SK-N-SH (cell line): ENCODE results near the gene CLCN6. TPM values are rescaled to one million over a fixed set of nuclear protein-coding genes. Genes with fewer than 3 reads are reported as not detected.

Source experiments
- CTCF ChIA-PET: fragments of 300-600, 350-600 bp; formaldehyde crosslinking; extraction: SDS; loops from one replicate; lab custom pipeline; 2021; lab: Yijun Ruan, JAX
- POLR2A ChIA-PET: fragments of 350-600 bp; sonication (Branson Sonifier 250); formaldehyde crosslinking; extraction: SDS; loops from one replicate; lab custom pipeline; 2020; ENCODE audit warnings: antibody characterized with exemption, inconsistent platforms; lab: Yijun Ruan, JAX
- DNase-seq: peaks from one replicate; pipeline ENCODE4 v3.0.0; 2012
- H2AFZ ChIP-seq: fragments of 200-600 bp; sonication (generic); 2 replicates; pipeline ENCODE4 v1.8.1; 2016; ENCODE audit warnings: antibody characterized with exemption, mild to moderate bottlenecking, low read depth
- H3F3A ChIP-seq: fragments of 200-600 bp; sonication (generic); replicated peaks from 2 replicates; pipeline ENCODE3; 2016; ENCODE audit warnings: antibody characterized with exemption, mild to moderate bottlenecking; ENCODE audit not compliant: insufficient read depth
- H3K27ac ChIP-seq, 2 experiments: fragments of 200-500 bp in 1 of 2; fragments of 200-600 bp in 1 of 2; sonication (Bioruptor generic) in 1 of 2; sonication (generic), shearing (Covaris generic) in 1 of 2; 2 replicates each; pipeline versions ENCODE4 v1.5.1 to v1.6.1; 2014 to 2016; ENCODE audit warnings: low read depth in 2 of 2, inconsistent platforms in 1 of 2, low read length in 1 of 2, mild to moderate bottlenecking in 1 of 2, mixed read lengths in 1 of 2
- H3K27me3 ChIP-seq: fragments of 200-600 bp; sonication (generic), shearing (Covaris generic); 2 replicates; pipeline ENCODE4 v1.6.1; 2016; ENCODE audit warnings: mixed run types; ENCODE audit not compliant: insufficient read depth
- H3K36me3 ChIP-seq, 2 experiments: fragments of 200-500 bp in 1 of 2; fragments of 200-600 bp in 1 of 2; sonication (Bioruptor generic) in 1 of 2; sonication (generic) in 1 of 2; replicated peaks in 1 of 2; 2 replicates each; pipeline versions ENCODE3 to v1.5.1; 2014 to 2016; ENCODE audit warnings: low read length in 1 of 2, mild to moderate bottlenecking in 1 of 2; ENCODE audit not compliant: insufficient read depth in 2 of 2, control insufficient read depth in 1 of 2
- H3K4me1 ChIP-seq, 2 experiments: fragments of 200-500 bp in 1 of 2; fragments of 200-600 bp in 1 of 2; sonication (Bioruptor generic) in 1 of 2; sonication (generic), shearing (Covaris generic) in 1 of 2; 2 replicates each; pipeline versions ENCODE4 v1.5.1 to v1.6.1; 2014 to 2016; ENCODE audit warnings: low read depth in 1 of 2, low read length in 1 of 2, mixed run types in 1 of 2; ENCODE audit not compliant: insufficient read depth in 2 of 2, control insufficient read depth in 1 of 2
- H3K4me2 ChIP-seq: fragments of 200-600 bp; sonication (generic), shearing (Covaris generic); 2 replicates; pipeline ENCODE4 v1.6.1; 2017; ENCODE audit warnings: mixed run types
- H3K4me3 ChIP-seq, 2 experiments: fragments of 200-500 bp in 1 of 2; fragments of 200-600 bp in 1 of 2; sonication (Bioruptor generic) in 1 of 2; sonication (generic), shearing (Covaris generic) in 1 of 2; 2 replicates each; pipeline versions ENCODE4 v1.5.1 to v1.8.1; 2014 to 2016; ENCODE audit warnings: low read depth in 2 of 2, inconsistent platforms in 1 of 2, low read length in 1 of 2, mild to moderate bottlenecking in 1 of 2, mixed read lengths in 1 of 2, moderate library complexity in 1 of 2
- H3K79me2 ChIP-seq: fragments of 200-600 bp; sonication (generic); 2 replicates; pipeline ENCODE4 v1.8.1; 2017; ENCODE audit warnings: mild to moderate bottlenecking; ENCODE audit not compliant: insufficient read depth
- H3K9ac ChIP-seq: fragments of 200-600 bp; sonication (generic); 2 replicates; pipeline ENCODE4 v1.6.1; 2017; ENCODE audit warnings: mixed run types
- H3K9me2 ChIP-seq: fragments of 200-600 bp; sonication (generic); 2 replicates; pipeline ENCODE4 v1.6.1; 2017; ENCODE audit warnings: mixed run types
- H3K9me3 ChIP-seq: fragments of 200-600 bp; sonication (generic); 2 replicates; pipeline ENCODE4 v1.6.1; 2017; ENCODE audit warnings: mixed run types, mild to moderate bottlenecking, moderate library complexity
- H4K20me1 ChIP-seq: fragments of 200-600 bp; sonication (generic); 2 replicates; pipeline ENCODE4 v1.6.1; 2017; ENCODE audit warnings: mild to moderate bottlenecking, mixed run types; ENCODE audit not compliant: insufficient read depth
- CHD2 ChIP-seq: fragments of 150-350 bp; IDR thresholded peaks from 2 replicates; pipeline ENCODE4 v1.6.1; 2018; ENCODE audit warnings: low read length; ENCODE audit not compliant: partially characterized antibody
- CTCF ChIP-seq: fragments of 200-600 bp; sonication (generic); IDR thresholded peaks from 2 replicates; pipeline ENCODE4 v1.6.1; 2017; ENCODE audit warnings: antibody characterized with exemption, mild to moderate bottlenecking, moderate library complexity
- ELF1 ChIP-seq: IDR thresholded peaks from 2 replicates; pipeline ENCODE4 v1.4.0; 2012
- EP300 ChIP-seq, 2 experiments: IDR thresholded peaks; 2 replicates each; pipeline versions ENCODE4 v1.4.0 to v1.6.1; 2012; ENCODE audit warnings: borderline replicate concordance in 1 of 2, low read depth in 1 of 2, low read length in 1 of 2
- EZH2phosphoT487 ChIP-seq: fragments of 200-600 bp; sonication (generic); IDR thresholded peaks from 2 replicates; pipeline ENCODE4 v1.6.1; 2017; ENCODE audit warnings: low read depth, mixed run types, mild to moderate bottlenecking, antibody characterized with exemption, moderate library complexity, borderline replicate concordance
- FOSL2 ChIP-seq: IDR thresholded peaks from 2 replicates; pipeline ENCODE4 v1.4.0; 2012; ENCODE audit warnings: low read depth, mild to moderate bottlenecking, moderate library complexity, borderline replicate concordance
- FOXJ3 ChIP-seq: sonication (generic); formaldehyde crosslinking; IDR thresholded peaks from 2 replicates; pipeline ENCODE4 v1.5.1; 2020; ENCODE audit warnings: mild to moderate bottlenecking, missing genetic modification reagents
- FOXM1 ChIP-seq: IDR thresholded peaks from 2 replicates; pipeline ENCODE4 v1.4.0; 2012; ENCODE audit warnings: low read depth, mild to moderate bottlenecking
- GABPA ChIP-seq: IDR thresholded peaks from 2 replicates; pipeline ENCODE4 v1.4.0; 2012; ENCODE audit warnings: low read depth, mild to moderate bottlenecking
- MEF2A ChIP-seq: IDR thresholded peaks from 2 replicates; pipeline ENCODE4 v1.4.0; 2012; ENCODE audit warnings: low read depth, borderline replicate concordance
- NRF1 ChIP-seq: IDR thresholded peaks from 2 replicates; pipeline ENCODE4 v1.6.1; 2012; ENCODE audit warnings: low read depth, mild to moderate bottlenecking, low read length
- PBX3 ChIP-seq: IDR thresholded peaks from 2 replicates; pipeline ENCODE4; 2012
- RCOR1 ChIP-seq: fragments of 150-350 bp; IDR thresholded peaks from 2 replicates; pipeline ENCODE4 v1.6.1; 2017; ENCODE audit warnings: antibody characterized with exemption, low read length
- RXRA ChIP-seq: IDR thresholded peaks from 2 replicates; pipeline ENCODE4 v1.4.0; 2012; ENCODE audit warnings: low read depth, mild to moderate bottlenecking, borderline replicate concordance
- SMC3 ChIP-seq: IDR thresholded peaks from 2 replicates; pipeline ENCODE4 v1.6.1; 2012; ENCODE audit warnings: low read depth, low read length, improper control_type of control experiment
- TCF12 ChIP-seq: IDR thresholded peaks from 2 replicates; pipeline ENCODE4 v1.4.0; 2012
- TEAD4 ChIP-seq: IDR thresholded peaks from 2 replicates; pipeline ENCODE4 v1.4.0; 2012; ENCODE audit warnings: mild to moderate bottlenecking, borderline replicate concordance; ENCODE audit not compliant: insufficient read depth
- YY1 ChIP-seq: IDR thresholded peaks from 2 replicates; pipeline ENCODE4 v1.4.0; 2012; ENCODE audit warnings: low read depth, mild to moderate bottlenecking
- ZBTB33 ChIP-seq: IDR thresholded peaks from 2 replicates; pipeline ENCODE4 v1.4.0; 2012; ENCODE audit warnings: low read depth, borderline replicate concordance
- WGBS: methylation state at CpG from one replicate; pipeline ENCODE4 v1.1.6; 2017; ENCODE audit warnings: low lambda C conversion rate; 5-methylcytosine and 5-hydroxymethylcytosine counted together
- polyA plus RNA-seq, 3 experiments: library from polyadenylated mRNA; depleted of rRNA; stranded (reverse); fragments of >200 nt; gene quantifications; 2 replicates each; pipeline ENCODE4 v1.2.3, GENCODE V29; 2012

CLCN6 gene
- polyA plus RNA-seq, 1 of the 3 experiments (the other 2 are of a cell fraction), result 7.4 TPM

DNA sequence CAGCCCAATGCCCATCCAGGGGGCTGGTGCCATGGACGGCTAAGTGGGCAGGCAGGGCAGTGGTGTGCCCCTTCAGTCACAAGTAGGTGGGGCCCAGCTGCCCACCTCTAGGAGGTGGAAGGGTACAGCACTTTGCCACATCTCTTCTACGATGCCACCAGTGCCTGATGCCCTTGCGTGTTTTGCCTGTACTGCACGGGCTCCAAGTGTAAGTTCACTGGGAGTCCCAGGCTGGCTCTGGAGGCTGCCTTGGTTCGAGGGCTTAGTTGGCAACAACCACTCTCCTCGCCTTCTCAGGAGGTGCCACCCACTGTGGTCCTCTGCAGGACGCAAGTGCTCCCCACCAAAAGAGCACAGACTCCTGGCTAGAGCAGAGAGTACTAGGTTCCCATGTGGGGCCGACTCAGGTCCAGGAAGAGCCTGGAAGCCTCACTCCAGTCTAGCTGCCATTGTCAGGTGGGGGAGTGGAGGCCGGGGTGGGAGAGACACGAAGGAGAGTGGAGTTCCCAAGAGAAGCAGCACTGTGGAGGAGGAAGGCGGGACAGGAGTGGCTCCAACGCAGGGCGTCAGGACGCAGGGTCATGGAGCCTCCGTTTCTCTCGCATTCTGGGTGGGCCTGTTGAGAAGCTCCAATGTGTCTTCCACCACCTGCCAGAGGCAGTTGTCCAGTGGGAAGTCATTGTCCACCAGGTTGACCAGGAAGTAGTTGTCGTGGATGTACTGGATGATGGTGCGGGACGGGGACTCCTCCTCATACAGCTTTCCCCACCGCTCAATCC is 15.7 kb upstream of the CLCN6 start:
- Histone ChIP-seq H3K27ac (no peak overlapping the region), H3F3A (peaks cover 4% of the 10 kb centered on the region), H3K4me3 (no peak overlapping the region), H2AFZ (no peak overlapping the region), H3K9me2 (no peaks in the 10 kb centered on the region), H4K20me1 (no peaks in the 10 kb centered on the region), H3K9ac (no peak overlapping the region), H3K79me2 (no peaks in the 10 kb centered on the region), H3K36me3 (peaks cover 0 to 9% of the 10 kb centered on the region in 2 experiments), H3K27me3 (no peaks in the 10 kb centered on the region), H3K4me2 (no peak overlapping the region), H3K4me1 (peaks cover 0 to 8% of the 10 kb centered on the region in 2 experiments; a peak in 1 of 4 replicates), H3K9me3 (no peaks in the 10 kb centered on the region)
- DNase-seq, result no peak
- ChIA-PET POLR2A (no interaction called here), CTCF (interaction anchor here (1.2 kb wide), 1 partner anchor 11 kb away, joined by 3 read pairs; no protein-coding TSS in a partner anchor)
- 90% methylated on average over 15 of the region's 20 CpGs for WGBS
- TF ChIP-seq NRF1, result no peak
- no peak for TF ChIP-seq TEAD4
- no peak for TF ChIP-seq PBX3
- TF ChIP-seq FOSL2, result no peak
- no peak for TF ChIP-seq GABPA
- TF ChIP-seq FOXJ3 (CRISPR knock-in tag), result no peak
- TF ChIP-seq RCOR1, result no peak
- no peak for TF ChIP-seq TCF12

DNA sequence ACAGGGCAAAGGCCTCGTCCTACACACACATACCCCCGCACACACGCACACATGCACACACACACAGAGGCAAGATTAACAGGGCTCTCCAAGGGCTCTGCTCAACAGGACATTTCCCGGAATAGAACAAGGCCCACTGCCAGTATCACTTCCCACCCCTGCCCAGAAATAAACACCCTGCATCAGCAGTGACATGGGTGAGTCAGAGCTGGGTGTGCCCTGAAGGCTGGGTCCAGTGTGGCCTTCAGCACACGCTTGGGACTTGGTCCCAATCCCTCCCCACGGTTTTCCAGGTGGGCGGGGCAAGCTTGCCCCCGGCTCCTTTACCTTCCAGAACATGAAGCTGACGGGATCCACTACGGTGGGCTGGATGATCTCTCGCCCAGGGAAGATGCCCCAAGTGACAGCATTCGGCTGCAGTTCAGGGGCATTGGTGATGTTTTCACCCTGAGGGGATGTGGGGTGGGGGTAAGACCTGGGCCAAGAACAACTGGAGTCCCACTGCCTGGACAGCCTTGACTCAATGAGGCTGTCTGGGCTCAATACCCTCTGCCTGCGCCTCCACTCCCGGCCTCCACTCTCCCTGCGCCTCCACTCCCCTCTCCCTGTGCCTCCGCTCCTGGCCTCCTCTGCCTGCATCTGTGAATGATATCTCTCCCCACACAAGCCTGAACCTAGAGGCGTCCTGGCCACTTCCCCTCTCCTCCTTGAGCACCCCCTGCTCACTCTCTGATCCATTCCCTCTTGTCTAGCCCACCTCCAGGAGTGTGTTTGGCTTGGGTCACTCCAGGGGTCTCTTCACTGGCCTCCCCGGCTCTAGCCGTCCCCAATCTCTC is 14.9 kb upstream of the CLCN6 start:
- H3K9me3 ChIP-seq, result no peaks in the 10 kb centered on the region
- H2AFZ ChIP-seq, result no peak overlapping the region
- DNase-seq, result no peak
- no peak overlapping the region for H3K4me2 ChIP-seq
- H3K9me2 ChIP-seq, result no peaks in the 10 kb centered on the region
- peaks cover 0 to 6% of the 10 kb centered on the region in 2 experiments; a peak in 1 of 4 replicates for H3K4me1 ChIP-seq
- POLR2A ChIA-PET, result no interaction called here
- no peaks in the 10 kb centered on the region for H3K79me2 ChIP-seq
- H4K20me1 ChIP-seq, result no peaks in the 10 kb centered on the region
- H3K27me3 ChIP-seq, result no peaks in the 10 kb centered on the region
- no peak overlapping the region for H3K27ac ChIP-seq
- TF ChIP-seq CTCF (no peak), EZH2phosphoT487 (no peak), MEF2A (no peak), ELF1 (no peak), ZBTB33 (no peak), EP300 (IDR thresholded peaks at IDR 0.05; ENCODE audit: borderline replicate concordance in 1 of 2, low read depth in 1 of 2, low read length in 1 of 2) (no peak), FOXM1 (no peak), SMC3 (no peak), RCOR1 (no peak), FOSL2 (no peak), CHD2 (no peak), YY1 (no peak), FOXJ3 (CRISPR knock-in tag) (no peak), RXRA (no peak), NRF1 (no peak)
- TF ChIP-seq, all 33 proteins: peak for 0
- CTCF ChIA-PET, result no interaction called here
- no peaks in the 10 kb centered on the region for H3F3A ChIP-seq
- H3K9ac ChIP-seq, result no peak overlapping the region
- peaks cover 0 to 12% of the 10 kb centered on the region in 2 experiments for H3K36me3 ChIP-seq
- H3K4me3 ChIP-seq, result no peak overlapping the region
- WGBS, result 90% methylated on average over 17 of the region's 19 CpGs
